ENCODE measurements around the gene CAST.

DNA sequence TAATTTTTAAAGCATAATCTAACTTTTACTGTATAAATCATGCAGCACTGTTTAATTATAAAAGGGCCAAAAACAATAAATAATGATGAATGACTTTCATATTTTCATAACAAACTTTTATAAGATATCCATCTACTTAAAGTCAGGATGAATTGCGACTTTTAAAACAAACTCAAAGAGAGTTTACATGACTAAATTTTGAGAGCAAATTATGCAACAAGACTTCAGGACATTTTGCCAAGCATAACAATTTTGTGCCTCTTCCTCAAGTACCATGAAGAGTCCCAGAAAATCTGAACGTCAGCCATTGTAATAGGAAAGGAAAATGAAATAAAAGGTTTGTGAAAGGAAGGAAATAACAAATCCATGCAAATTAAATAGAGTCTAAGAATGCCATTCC, 121.2 kb downstream of the CAST start:
- TF ChIP-seq POLR2A (IDR thresholded peaks at IDR 0.05): no peak
- TF ChIP-seq, protein P1, sequence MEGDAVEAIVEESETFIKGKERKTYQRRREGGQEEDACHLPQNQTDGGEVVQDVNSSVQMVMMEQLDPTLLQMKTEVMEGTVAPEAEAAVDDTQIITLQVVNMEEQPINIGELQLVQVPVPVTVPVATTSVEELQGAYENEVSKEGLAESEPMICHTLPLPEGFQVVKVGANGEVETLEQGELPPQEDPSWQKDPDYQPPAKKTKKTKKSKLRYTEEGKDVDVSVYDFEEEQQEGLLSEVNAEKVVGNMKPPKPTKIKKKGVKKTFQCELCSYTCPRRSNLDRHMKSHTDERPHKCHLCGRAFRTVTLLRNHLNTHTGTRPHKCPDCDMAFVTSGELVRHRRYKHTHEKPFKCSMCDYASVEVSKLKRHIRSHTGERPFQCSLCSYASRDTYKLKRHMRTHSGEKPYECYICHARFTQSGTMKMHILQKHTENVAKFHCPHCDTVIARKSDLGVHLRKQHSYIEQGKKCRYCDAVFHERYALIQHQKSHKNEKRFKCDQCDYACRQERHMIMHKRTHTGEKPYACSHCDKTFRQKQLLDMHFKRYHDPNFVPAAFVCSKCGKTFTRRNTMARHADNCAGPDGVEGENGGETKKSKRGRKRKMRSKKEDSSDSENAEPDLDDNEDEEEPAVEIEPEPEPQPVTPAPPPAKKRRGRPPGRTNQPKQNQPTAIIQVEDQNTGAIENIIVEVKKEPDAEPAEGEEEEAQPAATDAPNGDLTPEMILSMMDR (IDR thresholded peaks at IDR 0.05): no peak
